SJCRH30 (cell line): ENCODE data around the gene WWOX. TPM values are rescaled to one million over a fixed set of nuclear protein-coding genes. Genes with fewer than 3 reads are reported as not detected.

Experiments used
- DNase-seq, 2 experiments: peaks; one replicate each; pipeline ENCODE4 v3.0.0-alpha.2; 2015 to 2020
- H3K27ac ChIP-seq: fragments of 250-450 bp; sonication (Bioruptor Pico); 2 replicates; pipeline ENCODE4 v1.5.1; 2020; ENCODE audit warnings: mild to moderate bottlenecking, moderate library complexity
- H3K27me3 ChIP-seq: fragments of 250-450 bp; sonication (Bioruptor Pico); 2 replicates; pipeline ENCODE4 v1.5.1; 2020; ENCODE audit warnings: mild to moderate bottlenecking, moderate library complexity
- H3K36me3 ChIP-seq: fragments of 250-450 bp; sonication (Bioruptor Pico); 2 replicates; pipeline ENCODE4 v1.5.1; 2020; ENCODE audit warnings: mild to moderate bottlenecking, moderate library complexity
- H3K4me1 ChIP-seq: fragments of 250-450 bp; sonication (Bioruptor Pico); 2 replicates; pipeline ENCODE4 v1.5.1; 2020; ENCODE audit warnings: mild to moderate bottlenecking, moderate library complexity
- H3K4me3 ChIP-seq: fragments of 250-450 bp; sonication (Bioruptor Pico); 2 replicates; pipeline ENCODE4 v1.5.1; 2020; ENCODE audit warnings: mild to moderate bottlenecking, moderate library complexity
- H3K9me3 ChIP-seq: fragments of 250-450 bp; sonication (Bioruptor Pico); replicated peaks from 2 replicates; pipeline ENCODE4 v1.5.1; 2020; ENCODE audit warnings: mild to moderate bottlenecking, moderate library complexity
- total RNA-seq: library from RNA; depleted of rRNA; stranded (reverse); fragments of >200 nt; shearing (Covaris generic); gene quantifications from 2 replicates; pipeline ENCODE4 v1.2.3, GENCODE V29; 2014

WWOX gene
- total RNA-seq, 1 experiment from 2014 or later, result 16.4 TPM

GRCh38 chr16:78909226-78909625 lies 809.8 kb downstream of the WWOX start:
- Histone ChIP-seq H3K27me3 (no peaks in the 10 kb centered on the region), H3K36me3 (no peaks in the 10 kb centered on the region), H3K4me1 (no peaks in the 10 kb centered on the region), H3K4me3 (no peak overlapping the region), H3K27ac (no peak overlapping the region), H3K9me3 (no peaks in the 10 kb centered on the region)
- DNase-seq, result no peak

DNA sequence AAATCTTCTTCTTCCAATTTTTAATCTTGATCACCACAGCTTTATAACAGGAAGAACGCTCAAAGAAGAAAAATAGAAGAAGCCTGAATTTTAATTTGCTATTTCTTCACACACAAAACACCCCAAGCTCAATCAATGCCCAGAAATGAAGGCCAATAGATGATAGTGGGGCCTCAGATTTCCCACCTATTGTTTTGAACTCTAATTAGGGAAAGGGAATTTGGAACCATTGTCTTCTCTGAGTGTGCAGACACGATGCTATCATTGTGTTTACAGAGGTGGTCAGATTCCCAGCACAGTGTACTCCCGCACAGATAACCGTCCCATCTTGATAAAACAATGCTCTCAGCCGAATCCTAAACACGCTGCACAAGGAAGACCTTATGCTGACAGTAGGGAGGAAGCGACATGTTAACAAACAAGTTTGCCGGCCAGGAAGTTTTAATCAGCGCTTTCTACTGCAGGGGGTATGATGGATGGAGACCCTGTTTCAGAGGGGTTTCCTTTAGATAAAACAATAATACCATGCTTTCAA lies 816.4 kb downstream of the WWOX start:
- no peak for DNase-seq
- Histone ChIP-seq H3K4me1 (no peaks in the 10 kb centered on the region), H3K4me3 (no peak overlapping the region), H3K27me3 (no peaks in the 10 kb centered on the region), H3K36me3 (no peaks in the 10 kb centered on the region), H3K27ac (no peak overlapping the region), H3K9me3 (no peaks in the 10 kb centered on the region)

DNA sequence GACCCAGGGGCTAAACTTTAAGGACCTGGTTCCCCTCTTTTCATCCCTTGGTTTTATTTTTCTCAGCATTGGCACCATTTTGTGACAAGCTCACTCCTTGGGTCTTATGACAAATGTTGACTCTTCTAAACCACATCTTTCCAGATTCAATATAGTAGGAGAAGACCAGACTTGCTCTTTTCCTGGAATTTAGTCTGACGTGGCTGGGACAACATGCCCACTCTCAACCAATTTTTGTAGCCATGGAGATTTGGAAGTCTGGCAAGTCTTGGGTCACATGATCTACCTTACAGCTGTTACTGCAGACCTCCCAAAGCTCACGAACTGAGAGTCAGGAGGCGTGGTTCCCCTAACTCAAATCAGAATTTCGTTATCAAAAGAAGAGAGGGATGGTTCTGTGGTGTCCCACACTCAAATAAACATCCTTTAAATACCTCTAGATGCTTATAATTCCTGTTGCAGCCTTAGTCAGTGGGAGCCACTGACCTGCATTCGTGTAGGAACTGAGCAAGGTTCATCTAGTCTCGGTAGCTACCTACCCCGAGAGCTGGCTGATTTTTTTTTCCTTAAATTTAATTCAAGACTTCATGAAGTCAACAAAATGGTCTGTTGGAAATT lies 817.6 kb downstream of the WWOX start:
- Histone ChIP-seq H3K9me3 (no peaks in the 10 kb centered on the region), H3K27me3 (no peaks in the 10 kb centered on the region), H3K4me3 (no peak overlapping the region), H3K27ac (no peak overlapping the region), H3K4me1 (no peaks in the 10 kb centered on the region), H3K36me3 (no peaks in the 10 kb centered on the region)
- peak; percentile 6 to 34 for DNase-seq

GRCh38 chr16:78918805-78919305 lies 819.4 kb downstream of the WWOX start:
- no peak overlapping the region for H3K27ac ChIP-seq
- no peaks in the 10 kb centered on the region for H3K27me3 ChIP-seq
- no peaks in the 10 kb centered on the region for H3K36me3 ChIP-seq
- H3K4me1 ChIP-seq, result no peaks in the 10 kb centered on the region
- no peaks in the 10 kb centered on the region for H3K9me3 ChIP-seq
- H3K4me3 ChIP-seq, result no peak overlapping the region
- DNase-seq, result no peak

DNA sequence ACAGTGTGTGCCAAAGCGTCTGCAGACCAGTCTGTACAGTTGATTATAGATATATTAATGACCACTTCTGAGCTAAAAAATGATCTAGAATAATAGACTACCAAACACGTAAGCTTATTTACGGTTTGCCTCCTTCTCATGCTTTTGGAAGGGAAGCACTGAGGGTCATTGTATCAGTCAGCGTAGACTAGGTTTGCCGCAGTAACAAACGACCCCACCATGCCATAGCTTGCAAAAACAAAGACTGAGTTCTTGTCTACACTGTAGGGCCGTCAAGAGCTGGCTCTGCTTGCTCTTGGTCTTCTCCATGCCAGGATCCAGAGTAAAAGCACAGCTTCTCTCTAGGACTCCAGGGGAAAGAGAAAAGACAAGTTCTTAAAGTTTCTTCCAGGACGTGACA lies 820.4 kb downstream of the WWOX start:
- no peaks in the 10 kb centered on the region for H3K9me3 ChIP-seq
- H3K4me3 ChIP-seq, result no peak overlapping the region
- no peaks in the 10 kb centered on the region for H3K36me3 ChIP-seq
- no peaks in the 10 kb centered on the region for H3K4me1 ChIP-seq
- DNase-seq, result no peak
- H3K27me3 ChIP-seq, result no peaks in the 10 kb centered on the region
- H3K27ac ChIP-seq, result no peak overlapping the region

DNA sequence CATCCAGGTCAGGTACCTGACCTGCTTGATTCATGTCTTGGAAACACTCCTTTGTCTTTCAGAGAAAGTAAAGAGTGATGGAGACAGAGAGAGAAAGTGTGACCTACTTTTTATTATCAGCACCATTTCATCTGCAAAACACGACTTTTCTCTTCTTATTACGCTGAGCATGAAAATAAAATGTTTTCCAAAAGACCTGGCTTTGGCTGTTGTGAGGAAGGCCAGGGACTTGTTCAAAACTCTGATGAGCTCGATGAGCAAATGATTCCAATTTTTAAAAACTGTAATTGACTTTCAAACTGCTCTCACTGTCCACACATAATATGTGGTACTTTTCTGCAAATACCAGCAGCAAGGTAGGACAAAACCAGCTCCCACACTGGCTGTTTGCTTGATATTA lies 821.2 kb downstream of the WWOX start:
- H3K4me3 ChIP-seq, result no peak overlapping the region
- H3K27me3 ChIP-seq, result no peaks in the 10 kb centered on the region
- no peaks in the 10 kb centered on the region for H3K9me3 ChIP-seq
- no peaks in the 10 kb centered on the region for H3K36me3 ChIP-seq
- H3K27ac ChIP-seq, result no peak overlapping the region
- no peaks in the 10 kb centered on the region for H3K4me1 ChIP-seq
- no peak for DNase-seq

DNA sequence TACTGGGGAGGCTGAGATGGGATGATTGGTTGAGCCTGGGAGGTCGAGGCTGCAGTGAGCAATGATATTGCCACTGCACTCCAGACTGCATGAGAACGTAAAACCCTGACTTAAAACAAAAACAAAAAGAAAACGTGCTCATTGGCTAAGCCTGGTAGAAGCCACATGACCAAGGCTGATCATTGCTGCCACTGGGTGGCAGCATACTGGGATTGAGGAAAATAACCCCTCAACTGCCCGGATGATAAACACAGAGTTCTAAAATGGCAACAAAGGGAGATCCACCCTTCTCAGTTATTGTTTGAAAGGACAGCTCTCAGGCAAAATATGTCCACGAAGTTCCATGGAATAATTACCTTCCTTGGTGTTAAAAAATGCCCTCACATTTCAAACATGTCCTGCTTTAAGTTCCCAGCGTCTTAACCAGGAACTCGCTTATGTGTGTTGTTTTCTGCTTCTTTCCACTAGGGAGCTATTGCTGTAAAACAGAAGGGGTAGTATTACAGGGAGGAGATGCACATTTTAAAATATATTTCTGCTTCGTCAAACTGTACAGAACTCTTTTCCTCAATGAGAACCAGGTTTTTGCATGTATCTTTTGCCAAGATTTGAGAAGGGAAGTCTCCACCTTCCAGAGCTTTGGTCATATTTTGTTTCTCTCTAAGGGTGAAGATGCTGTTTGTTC lies 825.8 kb downstream of the WWOX start:
- 0 out of 2 replicates have a peak, but pooled peaks cover 6% of the 10 kb centered on the region for H3K4me1 ChIP-seq
- no peak overlapping the region for H3K4me3 ChIP-seq
- no peaks in the 10 kb centered on the region for H3K36me3 ChIP-seq
- H3K27me3 ChIP-seq, result no peaks in the 10 kb centered on the region
- H3K27ac ChIP-seq, result no peak overlapping the region
- DNase-seq, result peak; percentile 6 to 48
- no peaks in the 10 kb centered on the region for H3K9me3 ChIP-seq

DNA sequence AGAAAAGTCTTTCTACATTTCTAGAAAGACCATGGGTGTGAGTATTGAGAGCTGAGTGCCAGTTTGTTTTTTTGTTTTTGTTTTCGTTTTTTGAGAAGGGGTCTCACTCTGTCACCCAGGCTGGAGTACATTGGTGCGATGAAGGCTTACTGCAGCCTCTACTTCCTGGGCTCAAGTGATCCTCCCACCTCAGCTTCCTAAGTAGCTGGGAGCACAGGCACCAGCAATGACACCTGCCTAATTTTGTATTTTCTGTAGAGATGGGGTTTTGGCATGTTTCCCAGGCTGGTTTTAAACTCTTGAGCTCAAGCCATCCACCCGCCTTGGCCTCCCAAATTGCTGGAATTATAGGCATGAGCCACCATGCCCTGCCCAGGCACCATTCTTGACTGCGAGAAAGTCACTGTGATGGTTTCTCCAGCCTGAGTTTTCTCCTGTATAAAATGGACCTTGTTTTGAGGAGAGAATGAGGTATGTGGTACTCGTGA lies 827.3 kb downstream of the WWOX start:
- Histone ChIP-seq H3K36me3 (no peaks in the 10 kb centered on the region), H3K9me3 (no peaks in the 10 kb centered on the region)
- peak; percentile 34 to 70 for DNase-seq

DNA sequence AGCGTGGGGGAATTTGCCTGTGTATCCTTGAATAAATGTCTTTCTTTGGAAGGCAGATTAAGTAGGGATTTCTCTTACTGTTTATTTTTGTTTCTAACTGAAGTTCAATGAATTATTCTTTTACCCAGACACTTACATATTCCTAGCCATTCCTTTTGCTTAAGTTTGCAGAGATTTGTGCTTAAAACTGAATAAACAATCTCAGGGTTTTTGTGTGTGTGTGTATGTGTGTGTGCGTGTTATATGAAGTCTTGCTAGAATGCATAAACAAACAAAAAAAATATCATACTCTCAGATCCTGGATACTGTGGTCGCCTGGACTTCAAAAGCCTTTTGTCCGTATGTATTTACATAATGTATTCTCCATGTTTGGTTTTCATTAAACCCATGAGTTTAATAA lies 828.3 kb downstream of the WWOX start:
- Histone ChIP-seq H3K9me3 (no peaks in the 10 kb centered on the region), H3K27ac (no peak overlapping the region), H3K4me1 (peaks cover 9% of the 10 kb centered on the region; the same call in 1 of the 2 replicates), H3K27me3 (no peaks in the 10 kb centered on the region), H3K36me3 (no peaks in the 10 kb centered on the region), H3K4me3 (no peak overlapping the region)
- DNase-seq, result no peak

More for the DNA sequence above, 827.3 kb downstream of the WWOX start:
- Histone ChIP-seq H3K4me3 (no peak overlapping the region), H3K4me1 (peaks cover 9% of the 10 kb centered on the region; the same call in 1 of the 2 replicates), H3K27ac (no peak overlapping the region), H3K27me3 (no peaks in the 10 kb centered on the region)

DNA sequence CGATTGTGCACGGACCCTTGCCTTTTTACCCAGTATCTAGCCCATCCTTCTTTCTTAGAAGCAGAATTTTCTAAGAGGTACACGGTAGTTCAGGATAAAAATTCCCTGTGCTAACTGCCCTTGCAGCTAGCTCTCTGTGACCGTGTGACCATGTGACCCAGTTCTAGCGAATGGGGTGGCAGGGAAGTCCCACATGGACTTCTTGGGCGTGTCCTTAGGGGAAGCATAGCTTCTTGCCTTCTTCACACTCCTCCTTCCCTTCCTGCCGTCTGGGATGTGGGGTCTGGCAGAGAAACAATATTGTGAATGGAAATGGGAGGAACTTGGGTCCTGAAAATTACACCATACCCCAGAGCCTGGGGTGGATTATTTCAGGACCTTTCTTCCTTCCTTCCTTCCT lies 830.4 kb downstream of the WWOX start:
- H3K4me3 ChIP-seq, result no peak overlapping the region
- no peak for DNase-seq
- H3K9me3 ChIP-seq, result no peaks in the 10 kb centered on the region
- H3K27me3 ChIP-seq, result no peaks in the 10 kb centered on the region
- H3K36me3 ChIP-seq, result no peaks in the 10 kb centered on the region
- peaks cover 9% of the 10 kb centered on the region; the same call in 1 of the 2 replicates for H3K4me1 ChIP-seq
- H3K27ac ChIP-seq, result no peak overlapping the region

DNA sequence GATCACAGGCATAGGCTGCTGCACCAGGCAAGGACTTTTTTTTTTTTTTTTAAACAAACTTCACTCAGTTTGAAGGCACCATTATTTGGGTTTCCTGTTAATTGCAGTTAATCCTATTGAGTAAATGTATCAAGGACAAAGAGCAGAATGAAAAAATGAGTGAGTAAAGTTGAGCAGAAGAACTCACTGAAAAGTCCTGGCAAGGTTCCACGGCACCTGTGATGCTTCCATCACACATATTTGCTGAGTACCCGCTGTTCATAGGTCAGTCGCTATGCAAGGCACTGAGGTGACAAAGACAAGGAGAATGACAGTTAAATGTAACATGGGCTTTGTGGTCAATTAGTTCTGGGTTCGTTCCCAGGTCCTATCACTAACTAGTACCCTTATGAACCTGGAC lies 831.1 kb downstream of the WWOX start:
- peak; percentile 51 to 72 for DNase-seq
- H3K27me3 ChIP-seq, result no peaks in the 10 kb centered on the region
- no peaks in the 10 kb centered on the region for H3K36me3 ChIP-seq
- H3K27ac ChIP-seq, result no peak overlapping the region
- no peak overlapping the region for H3K4me3 ChIP-seq
- H3K9me3 ChIP-seq, result no peaks in the 10 kb centered on the region
- peaks cover 9% of the 10 kb centered on the region; the same call in 1 of the 2 replicates for H3K4me1 ChIP-seq

GRCh38 chr16:78931267-78931666 lies 831.8 kb downstream of the WWOX start:
- H3K27ac ChIP-seq, result no peak overlapping the region
- H3K27me3 ChIP-seq, result no peaks in the 10 kb centered on the region
- H3K9me3 ChIP-seq, result no peaks in the 10 kb centered on the region
- no peak overlapping the region for H3K4me3 ChIP-seq
- H3K4me1 ChIP-seq, result peaks cover 9% of the 10 kb centered on the region; the same call in 1 of the 2 replicates
- no peaks in the 10 kb centered on the region for H3K36me3 ChIP-seq
- DNase-seq, result no peak

DNA sequence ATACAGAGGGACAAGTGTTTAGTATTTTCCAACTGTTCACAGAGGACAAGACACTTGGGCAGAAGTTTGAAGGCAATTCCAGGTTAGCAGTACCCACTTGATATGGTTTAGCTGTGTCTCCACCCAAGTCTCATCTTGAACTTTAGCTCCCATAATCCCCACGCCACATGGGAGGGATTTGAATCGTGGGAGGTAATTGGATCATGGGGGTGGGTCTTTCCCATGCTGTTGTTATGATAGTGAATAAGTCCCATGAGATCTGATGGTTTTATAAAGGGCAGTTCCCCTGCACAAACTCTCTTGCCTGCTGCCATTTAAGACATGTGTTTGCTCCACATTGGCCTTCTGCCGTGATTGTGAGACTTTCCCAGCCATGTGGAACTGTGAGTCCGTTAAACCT lies 832.2 kb downstream of the WWOX start:
- Histone ChIP-seq H3K27me3 (no peaks in the 10 kb centered on the region), H3K27ac (no peak overlapping the region), H3K4me1 (peaks cover 9% of the 10 kb centered on the region; the same call in 1 of the 2 replicates), H3K4me3 (no peak overlapping the region), H3K36me3 (no peaks in the 10 kb centered on the region), H3K9me3 (no peaks in the 10 kb centered on the region)
- peak; percentile 20 to 55 for DNase-seq

GRCh38 chr16:78932355-78932943 lies 833.0 kb downstream of the WWOX start:
- Histone ChIP-seq H3K4me3 (no peak overlapping the region), H3K4me1 (peaks cover 3% of the 10 kb centered on the region; the same call in 1 of the 2 replicates)
- no peak for DNase-seq

GRCh38 chr16:78936060-78936459 lies 836.6 kb downstream of the WWOX start:
- Histone ChIP-seq H3K36me3 (no peaks in the 10 kb centered on the region), H3K4me1 (no peaks in the 10 kb centered on the region; the same call in 1 of the 2 replicates), H3K27ac (no peak overlapping the region), H3K4me3 (no peak overlapping the region), H3K27me3 (no peaks in the 10 kb centered on the region), H3K9me3 (no peaks in the 10 kb centered on the region)
- DNase-seq, result no peak

More at GRCh38 chr16:78932355-78932943, 833.0 kb downstream of the WWOX start:
- H3K36me3 ChIP-seq, result no peaks in the 10 kb centered on the region
- H3K27ac ChIP-seq, result no peak overlapping the region
- H3K27me3 ChIP-seq, result no peaks in the 10 kb centered on the region
- H3K9me3 ChIP-seq, result no peaks in the 10 kb centered on the region
